ENCODE data around the gene FAM120A. TPM values are rescaled to one million over a fixed set of nuclear protein-coding genes. Genes with fewer than 3 reads are reported as not detected.

The FAM120A gene
- total RNA-seq, 2 donors from 2014 or later = 38.3 to 46.1 TPM

- WGBS, 2 experiments (ENCODE audit: insufficient coverage in 1 of 2, insufficient read length in 1 of 2) = 95 to 100% methylated on average over 2 to 4 of the region's 5 CpGs
- no peak for DNase-seq
- H3K9ac ChIP-seq (ENCODE audit: extremely low read depth, low read length, poor library complexity, severe bottlenecking) = no peak overlapping the region
- Mint-ChIP-seq H3K9me3 (no peaks in the 10 kb centered on the region), H3K4me3 (no peak overlapping the region), H3K36me3 (ENCODE audit: low read depth) (peaks cover 51% of the 10 kb centered on the region), H3K4me1 (peaks cover 17% of the 10 kb centered on the region), H3K27me3 (ENCODE audit: insufficient read depth) (no peaks in the 10 kb centered on the region), H3K27ac (no peak overlapping the region)
- TF ChIP-seq CTCF (conservative IDR thresholded peaks at IDR 0.05) = no peak
- H3K27ac ChIP-seq (ENCODE audit: low read depth, low read length) = no peak overlapping the region
- no peak overlapping the region for H3K4me3 ChIP-seq (ENCODE audit: low read length)
- no peaks in the 10 kb centered on the region for H3K9me3 ChIP-seq (ENCODE audit: control insufficient read depth, low read length)
- H3K27me3 ChIP-seq (ENCODE audit: control insufficient read depth, insufficient read depth, low read length, poor library complexity, severe bottlenecking) = no peaks in the 10 kb centered on the region
- H3K36me3 ChIP-seq (ENCODE audit: control insufficient read depth, insufficient read depth, low read length) = peaks cover 64% of the 10 kb centered on the region
- H3K4me1 ChIP-seq (ENCODE audit: control insufficient read depth, insufficient read depth, low read length) = peaks cover 5% of the 10 kb centered on the region
Observed at GRCh38 chr9:93473411-93473810, 21.9 kb downstream of the FAM120A start.

GRCh38 chr9:93475108-93475507 is 23.6 kb downstream of the FAM120A start:
- H3K4me3 ChIP-seq (ENCODE audit: low read length) = no peak overlapping the region
- H3K27ac Mint-ChIP-seq = no peak overlapping the region
- H3K27me3 ChIP-seq (ENCODE audit: control insufficient read depth, insufficient read depth, low read length, poor library complexity, severe bottlenecking) = no peaks in the 10 kb centered on the region
- no peak overlapping the region for H3K27ac ChIP-seq (ENCODE audit: low read depth, low read length)
- WGBS, 2 experiments (ENCODE audit: insufficient coverage in 1 of 2, insufficient read length in 1 of 2) = 87 to 100% methylated on average over 3 of the region's 3 CpGs
- no peaks in the 10 kb centered on the region for H3K9me3 ChIP-seq (ENCODE audit: control insufficient read depth, low read length)
- no peaks in the 10 kb centered on the region for H3K27me3 Mint-ChIP-seq (ENCODE audit: insufficient read depth)
- DNase-seq = no peak
- H3K9me3 Mint-ChIP-seq = no peaks in the 10 kb centered on the region
- no peak for TF ChIP-seq CTCF (conservative IDR thresholded peaks at IDR 0.05)
- peaks cover 11% of the 10 kb centered on the region for H3K4me1 Mint-ChIP-seq
- no peaks in the 10 kb centered on the region for H3K4me1 ChIP-seq (ENCODE audit: control insufficient read depth, insufficient read depth, low read length)
- no peak overlapping the region for H3K9ac ChIP-seq (ENCODE audit: extremely low read depth, low read length, poor library complexity, severe bottlenecking)
- H3K4me3 Mint-ChIP-seq = no peak overlapping the region
- peaks cover 54% of the 10 kb centered on the region for H3K36me3 Mint-ChIP-seq (ENCODE audit: low read depth)
- peaks cover 76% of the 10 kb centered on the region for H3K36me3 ChIP-seq (ENCODE audit: control insufficient read depth, insufficient read depth, low read length)

GRCh38 chr9:93475856-93476255 is 24.4 kb downstream of the FAM120A start:
- Histone ChIP-seq H3K27me3 (ENCODE audit: control insufficient read depth, insufficient read depth, low read length, poor library complexity, severe bottlenecking) (no peaks in the 10 kb centered on the region), H3K4me3 (ENCODE audit: low read length) (no peak overlapping the region), H3K36me3 (ENCODE audit: control insufficient read depth, insufficient read depth, low read length) (peaks cover 73% of the 10 kb centered on the region), H3K9ac (ENCODE audit: extremely low read depth, low read length, poor library complexity, severe bottlenecking) (no peak overlapping the region), H3K9me3 (ENCODE audit: control insufficient read depth, low read length) (no peaks in the 10 kb centered on the region), H3K4me1 (ENCODE audit: control insufficient read depth, insufficient read depth, low read length) (no peaks in the 10 kb centered on the region), H3K27ac (ENCODE audit: low read depth, low read length) (no peak overlapping the region)
- Mint-ChIP-seq H3K36me3 (ENCODE audit: low read depth) (peaks cover 52% of the 10 kb centered on the region), H3K27me3 (ENCODE audit: insufficient read depth) (no peaks in the 10 kb centered on the region), H3K27ac (no peak overlapping the region), H3K4me3 (no peak overlapping the region), H3K4me1 (peaks cover 9% of the 10 kb centered on the region), H3K9me3 (no peaks in the 10 kb centered on the region)
- 90 to 100% methylated on average over 3 of the region's 3 CpGs for WGBS, 2 experiments (ENCODE audit: insufficient coverage in 1 of 2, insufficient read length in 1 of 2)
- DNase-seq = no peak
- no peak for TF ChIP-seq CTCF (conservative IDR thresholded peaks at IDR 0.05)

Measured in endodermal cell (in vitro differentiated cells).